ENCODE data around the gene GLCCI1.

DNA sequence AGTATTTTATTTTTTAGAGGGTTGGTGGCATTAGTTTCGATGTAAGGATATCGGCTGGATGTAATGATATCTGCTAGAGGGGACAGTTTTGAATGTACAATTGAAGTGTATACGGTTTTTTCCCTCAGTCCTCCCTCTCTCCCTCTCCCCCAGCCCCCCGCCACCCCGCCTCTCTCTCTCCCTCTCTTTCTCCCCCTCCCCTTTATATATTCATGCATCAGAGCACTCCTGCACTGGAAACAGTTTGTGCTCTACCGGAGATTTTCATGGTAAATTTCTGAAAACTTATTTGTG, 1.6 kb downstream of the GLCCI1 start:
- TF ChIP-seq, protein P1, sequence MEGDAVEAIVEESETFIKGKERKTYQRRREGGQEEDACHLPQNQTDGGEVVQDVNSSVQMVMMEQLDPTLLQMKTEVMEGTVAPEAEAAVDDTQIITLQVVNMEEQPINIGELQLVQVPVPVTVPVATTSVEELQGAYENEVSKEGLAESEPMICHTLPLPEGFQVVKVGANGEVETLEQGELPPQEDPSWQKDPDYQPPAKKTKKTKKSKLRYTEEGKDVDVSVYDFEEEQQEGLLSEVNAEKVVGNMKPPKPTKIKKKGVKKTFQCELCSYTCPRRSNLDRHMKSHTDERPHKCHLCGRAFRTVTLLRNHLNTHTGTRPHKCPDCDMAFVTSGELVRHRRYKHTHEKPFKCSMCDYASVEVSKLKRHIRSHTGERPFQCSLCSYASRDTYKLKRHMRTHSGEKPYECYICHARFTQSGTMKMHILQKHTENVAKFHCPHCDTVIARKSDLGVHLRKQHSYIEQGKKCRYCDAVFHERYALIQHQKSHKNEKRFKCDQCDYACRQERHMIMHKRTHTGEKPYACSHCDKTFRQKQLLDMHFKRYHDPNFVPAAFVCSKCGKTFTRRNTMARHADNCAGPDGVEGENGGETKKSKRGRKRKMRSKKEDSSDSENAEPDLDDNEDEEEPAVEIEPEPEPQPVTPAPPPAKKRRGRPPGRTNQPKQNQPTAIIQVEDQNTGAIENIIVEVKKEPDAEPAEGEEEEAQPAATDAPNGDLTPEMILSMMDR (IDR thresholded peaks at IDR 0.05 in 8 of 11, conservative IDR thresholded peaks at IDR 0.05 in 3 of 11): no peak
- no peak for TF ChIP-seq POLR2A (IDR thresholded peaks at IDR 0.05)

All from spleen (tissue), 7 donors.